Epithelial cell of esophagus (primary cell): ENCODE results near the gene PLCB1.
A peak's percentile ranks its signal among the peaks of the same experiment; 100 is the strongest.
"Not testable (repeated sequence)": the region's sequence is repeated elsewhere in the genome, so short reads cannot be mapped to it uniquely, and the experiment has no call there.

Source experiments
- DNase-seq: peaks from one replicate; pipeline ENCODE4 v3.0.0; 2010; ENCODE audit warnings: low read depth
- H3K4me3 ChIP-seq: 2 replicates; pipeline ENCODE4 v1.5.1; 2011; ENCODE audit warnings: mild to moderate bottlenecking, low read length, control low read depth
- TF ChIP-seq, protein P1 (sequence below): IDR thresholded peaks from 2 replicates; pipeline ENCODE4 v1.5.1; 2011; ENCODE audit warnings: low read depth, mild to moderate bottlenecking, low read length, control low read depth, inconsistent platforms; ENCODE audit not compliant: insufficient read depth; ENCODE audit errors: missing control alignments

The PLCB1 gene

GRCh38 chr20:8155812-8156211, 23.7 kb downstream of the PLCB1 start:
- TF ChIP-seq, protein P1, sequence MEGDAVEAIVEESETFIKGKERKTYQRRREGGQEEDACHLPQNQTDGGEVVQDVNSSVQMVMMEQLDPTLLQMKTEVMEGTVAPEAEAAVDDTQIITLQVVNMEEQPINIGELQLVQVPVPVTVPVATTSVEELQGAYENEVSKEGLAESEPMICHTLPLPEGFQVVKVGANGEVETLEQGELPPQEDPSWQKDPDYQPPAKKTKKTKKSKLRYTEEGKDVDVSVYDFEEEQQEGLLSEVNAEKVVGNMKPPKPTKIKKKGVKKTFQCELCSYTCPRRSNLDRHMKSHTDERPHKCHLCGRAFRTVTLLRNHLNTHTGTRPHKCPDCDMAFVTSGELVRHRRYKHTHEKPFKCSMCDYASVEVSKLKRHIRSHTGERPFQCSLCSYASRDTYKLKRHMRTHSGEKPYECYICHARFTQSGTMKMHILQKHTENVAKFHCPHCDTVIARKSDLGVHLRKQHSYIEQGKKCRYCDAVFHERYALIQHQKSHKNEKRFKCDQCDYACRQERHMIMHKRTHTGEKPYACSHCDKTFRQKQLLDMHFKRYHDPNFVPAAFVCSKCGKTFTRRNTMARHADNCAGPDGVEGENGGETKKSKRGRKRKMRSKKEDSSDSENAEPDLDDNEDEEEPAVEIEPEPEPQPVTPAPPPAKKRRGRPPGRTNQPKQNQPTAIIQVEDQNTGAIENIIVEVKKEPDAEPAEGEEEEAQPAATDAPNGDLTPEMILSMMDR: no peak
- no peak overlapping the region for H3K4me3 ChIP-seq

DNA sequence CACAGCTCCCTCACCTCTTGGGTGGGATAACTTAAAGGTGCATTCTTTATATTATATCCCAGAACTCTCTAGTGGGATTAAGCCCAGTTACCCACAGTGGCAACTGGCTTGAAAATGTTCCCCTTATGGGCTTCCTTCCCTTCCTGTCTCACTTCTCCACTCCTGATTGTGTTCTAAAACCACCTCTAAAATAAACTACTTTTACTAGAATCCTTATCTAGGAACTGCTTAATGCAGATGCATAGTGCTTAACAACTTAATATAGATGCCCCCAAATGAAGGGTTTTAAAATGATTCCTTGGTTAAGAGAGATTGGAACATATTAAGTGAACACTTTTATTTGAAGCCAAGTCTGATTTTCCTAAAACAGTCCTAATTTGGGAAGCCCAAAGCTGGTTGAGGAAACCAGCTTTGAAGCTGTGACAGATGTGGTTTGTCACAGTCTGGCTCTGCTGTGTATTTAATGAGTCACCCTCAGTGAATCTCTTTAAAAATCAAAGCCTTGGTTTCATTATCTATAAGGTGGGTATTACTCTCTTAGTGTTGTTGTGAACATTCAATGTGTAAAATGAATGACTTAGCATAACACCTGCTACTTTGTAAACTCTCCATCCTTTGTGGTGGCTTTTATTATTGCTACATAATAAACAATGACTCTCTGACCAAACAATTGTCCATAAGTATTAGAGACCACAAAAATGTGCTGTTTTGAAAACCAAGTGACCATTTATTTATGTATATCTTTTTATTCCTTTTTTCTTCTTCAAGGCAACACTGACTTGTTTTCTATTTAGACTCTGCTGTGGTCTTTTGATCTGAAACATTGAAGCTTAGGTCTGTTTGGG, 24.4 kb downstream of the PLCB1 start:
- TF ChIP-seq, protein P1: no peak
- no peak overlapping the region for H3K4me3 ChIP-seq
- peak; percentile 8 for DNase-seq

More at GRCh38 chr20:8155812-8156211, 23.7 kb downstream of the PLCB1 start:
- peak; percentile 7 for DNase-seq

GRCh38 chr20:8159217-8159616, 27.2 kb downstream of the PLCB1 start:
- not testable (repeated sequence) for H3K4me3 ChIP-seq, DNase-seq

- TF ChIP-seq, protein P1: no peak
- DNase-seq: peak; percentile 14
- H3K4me3 ChIP-seq: no peak overlapping the region
These were observed 29.4 kb downstream of the PLCB1 start for GRCh38 chr20:8161264-8162071.

DNA sequence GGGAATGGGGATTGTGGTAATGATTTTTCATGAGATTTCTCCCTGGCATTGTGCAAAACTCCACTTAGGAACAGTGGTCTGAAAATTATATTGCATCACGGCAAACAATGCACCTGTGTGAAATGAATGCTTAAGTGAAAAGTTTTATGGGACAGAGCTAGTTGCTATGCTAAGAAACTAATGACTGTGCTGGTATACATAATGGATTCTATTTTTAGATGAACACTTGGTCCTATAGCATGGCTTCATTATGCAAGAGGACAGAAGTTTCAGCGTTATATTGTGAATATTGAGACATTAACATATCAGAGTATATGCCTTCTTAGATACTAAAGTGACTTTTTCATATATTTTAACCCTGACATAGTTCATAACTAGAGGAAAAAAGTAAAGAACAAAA, 30.5 kb downstream of the PLCB1 start:
- TF ChIP-seq, protein P1: no peak
- no peak for DNase-seq
- no peak overlapping the region for H3K4me3 ChIP-seq

- no peak overlapping the region for H3K4me3 ChIP-seq
- TF ChIP-seq, protein P1: no peak
- DNase-seq: no peak
These were observed 31.5 kb downstream of the PLCB1 start for GRCh38 chr20:8163543-8163942.

- no peak overlapping the region for H3K4me3 ChIP-seq
- TF ChIP-seq, protein P1: no peak
- no peak for DNase-seq
These were observed 34.7 kb downstream of the PLCB1 start for GRCh38 chr20:8166730-8167129.
